ENCODE data around the gene GRIN2C.

The GRIN2C gene

DNA sequence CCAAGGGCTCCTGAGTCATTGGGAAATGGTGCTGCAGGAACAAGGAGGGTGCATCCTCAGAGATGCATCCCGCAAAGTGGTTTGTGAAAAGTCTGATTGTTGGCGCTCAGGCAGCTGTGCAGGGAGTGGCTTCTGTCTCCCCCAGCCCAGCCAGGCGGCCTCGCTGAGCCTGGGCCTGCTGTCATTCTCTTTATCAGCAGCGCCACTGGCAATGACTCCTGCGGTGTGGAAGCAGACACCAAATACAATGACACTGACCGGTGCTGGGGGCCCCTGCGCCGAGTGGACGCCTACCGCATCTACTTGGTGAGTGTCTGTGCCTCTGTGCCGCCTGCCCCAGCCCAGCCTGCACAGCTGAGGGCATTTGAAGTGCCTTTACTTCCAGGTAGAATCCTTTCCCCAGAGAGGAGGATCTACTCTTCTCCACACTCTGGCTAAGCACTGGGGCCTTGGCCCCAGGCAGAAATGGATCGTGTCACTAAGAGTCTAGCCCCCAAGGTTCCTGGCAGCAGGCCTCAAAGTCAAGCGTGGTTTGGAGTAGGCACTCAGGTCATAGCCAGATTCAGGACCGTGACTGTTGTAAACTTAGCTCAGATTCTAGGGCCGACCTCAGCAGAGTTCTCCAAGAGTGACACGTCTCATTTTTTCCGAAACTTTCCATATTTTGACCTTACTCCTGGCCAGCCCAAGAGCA, 64.2 kb downstream of the GRIN2C start:
- TF ChIP-seq TAF1 (IDR thresholded peaks at IDR 0.05; ENCODE audit: borderline replicate concordance, insufficient read depth, low read length) (no peak), POLR2AphosphoS5 (IDR thresholded peaks at IDR 0.05; ENCODE audit: low read depth, low read length) (no peak), FOXP2 (optimal IDR thresholded peaks at IDR 0.05; ENCODE audit: borderline replicate concordance, extremely low read depth, extremely low read length, insufficient read depth) (no peak), SIN3A (IDR thresholded peaks at IDR 0.05; ENCODE audit: borderline replicate concordance, insufficient read depth, low read length) (no peak)
- TF ChIP-seq, protein P1, sequence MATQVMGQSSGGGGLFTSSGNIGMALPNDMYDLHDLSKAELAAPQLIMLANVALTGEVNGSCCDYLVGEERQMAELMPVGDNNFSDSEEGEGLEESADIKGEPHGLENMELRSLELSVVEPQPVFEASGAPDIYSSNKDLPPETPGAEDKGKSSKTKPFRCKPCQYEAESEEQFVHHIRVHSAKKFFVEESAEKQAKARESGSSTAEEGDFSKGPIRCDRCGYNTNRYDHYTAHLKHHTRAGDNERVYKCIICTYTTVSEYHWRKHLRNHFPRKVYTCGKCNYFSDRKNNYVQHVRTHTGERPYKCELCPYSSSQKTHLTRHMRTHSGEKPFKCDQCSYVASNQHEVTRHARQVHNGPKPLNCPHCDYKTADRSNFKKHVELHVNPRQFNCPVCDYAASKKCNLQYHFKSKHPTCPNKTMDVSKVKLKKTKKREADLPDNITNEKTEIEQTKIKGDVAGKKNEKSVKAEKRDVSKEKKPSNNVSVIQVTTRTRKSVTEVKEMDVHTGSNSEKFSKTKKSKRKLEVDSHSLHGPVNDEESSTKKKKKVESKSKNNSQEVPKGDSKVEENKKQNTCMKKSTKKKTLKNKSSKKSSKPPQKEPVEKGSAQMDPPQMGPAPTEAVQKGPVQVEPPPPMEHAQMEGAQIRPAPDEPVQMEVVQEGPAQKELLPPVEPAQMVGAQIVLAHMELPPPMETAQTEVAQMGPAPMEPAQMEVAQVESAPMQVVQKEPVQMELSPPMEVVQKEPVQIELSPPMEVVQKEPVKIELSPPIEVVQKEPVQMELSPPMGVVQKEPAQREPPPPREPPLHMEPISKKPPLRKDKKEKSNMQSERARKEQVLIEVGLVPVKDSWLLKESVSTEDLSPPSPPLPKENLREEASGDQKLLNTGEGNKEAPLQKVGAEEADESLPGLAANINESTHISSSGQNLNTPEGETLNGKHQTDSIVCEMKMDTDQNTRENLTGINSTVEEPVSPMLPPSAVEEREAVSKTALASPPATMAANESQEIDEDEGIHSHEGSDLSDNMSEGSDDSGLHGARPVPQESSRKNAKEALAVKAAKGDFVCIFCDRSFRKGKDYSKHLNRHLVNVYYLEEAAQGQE (IDR thresholded peaks at IDR 0.05; ENCODE audit: insufficient read depth in 1 of 2, low read depth in 2 of 2, low read length in 2 of 2) = no peak

DNA sequence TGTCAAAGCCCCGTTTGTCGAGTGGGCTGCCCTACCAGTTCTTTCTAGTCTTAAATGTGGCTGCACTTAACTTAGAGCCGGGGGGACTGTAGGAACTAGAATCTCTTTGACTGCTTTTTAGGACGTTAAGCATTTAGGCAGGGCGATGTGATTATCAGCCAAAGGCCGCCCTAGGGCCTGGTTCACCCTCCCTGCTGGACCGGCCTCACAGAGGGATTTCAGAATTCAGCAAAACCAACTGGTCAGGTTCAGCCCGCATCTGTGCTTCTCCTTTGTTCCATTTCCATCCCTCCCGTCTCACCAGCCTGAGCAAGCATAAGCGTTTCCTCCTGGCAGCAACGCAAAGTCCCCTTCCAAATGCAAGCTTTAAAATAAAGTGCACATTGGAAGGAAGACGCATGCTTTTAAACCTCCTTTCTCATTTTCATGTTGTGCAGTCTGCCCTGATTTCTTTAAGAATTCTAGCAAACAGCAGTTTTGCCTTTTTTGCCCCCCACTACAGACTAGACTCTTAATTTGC, 67.0 kb downstream of the GRIN2C start:
- TF ChIP-seq TAF1 (IDR thresholded peaks at IDR 0.05; ENCODE audit: borderline replicate concordance, insufficient read depth, low read length) = no peak
- no peak for TF ChIP-seq FOXP2 (optimal IDR thresholded peaks at IDR 0.05; ENCODE audit: borderline replicate concordance, extremely low read depth, extremely low read length, insufficient read depth)
- TF ChIP-seq SIN3A (IDR thresholded peaks at IDR 0.05; ENCODE audit: borderline replicate concordance, insufficient read depth, low read length) = no peak
- TF ChIP-seq POLR2AphosphoS5 (IDR thresholded peaks at IDR 0.05; ENCODE audit: low read depth, low read length) = no peak
- TF ChIP-seq, protein P1 (IDR thresholded peaks at IDR 0.05; ENCODE audit: insufficient read depth in 1 of 2, low read depth in 2 of 2, low read length in 2 of 2) = no peak

Data from PFSK-1 (cell line).